Activated CD8-positive, alpha-beta memory T cell treated with anti-CD3 and anti-CD28 coated beads for 1 hour (primary cell): ENCODE results near the gene SFI1.
"Not testable (repeated sequence)": the region's sequence is repeated elsewhere in the genome, so short reads cannot be mapped to it uniquely, and the experiment has no call there.

Source experiments
- DNase-seq, 2 donors: peaks; one replicate each; pipeline ENCODE4 v3.0.0-alpha.2; 2020; ENCODE audit warnings: low read depth in 1 of 2; ENCODE audit errors: extremely low read depth in 1 of 2

SFI1 gene

GRCh38 chr22:31630331-31631329, 134.3 kb downstream of the SFI1 start:
- peak; percentile 65 to 72 for DNase-seq

GRCh38 chr22:31631436-31631835, 135.1 kb downstream of the SFI1 start:
- DNase-seq = no peak

GRCh38 chr22:31635638-31636306, 139.4 kb downstream of the SFI1 start:
- no peak for DNase-seq

GRCh38 chr22:31637447-31637890, 141.1 kb downstream of the SFI1 start:
- DNase-seq = no peak

- no peak for DNase-seq
Measured at GRCh38 chr22:31637891-31638618, 141.7 kb downstream of the SFI1 start.

GRCh38 chr22:31639436-31640039, 143.2 kb downstream of the SFI1 start:
- DNase-seq = no peak

- no peak for DNase-seq
Measured at GRCh38 chr22:31646186-31647019, 150.1 kb downstream of the SFI1 start.

- DNase-seq = no peak
Measured at GRCh38 chr22:31647066-31647465, 150.7 kb downstream of the SFI1 start.

GRCh38 chr22:31647523-31648320, 151.4 kb downstream of the SFI1 start:
- no peak for DNase-seq

GRCh38 chr22:31650391-31650790, 154.1 kb downstream of the SFI1 start:
- DNase-seq = no peak

- DNase-seq = no peak
Measured at GRCh38 chr22:31651664-31652063, 155.3 kb downstream of the SFI1 start.

- no peak for DNase-seq
Measured at GRCh38 chr22:31652088-31652487, 155.8 kb downstream of the SFI1 start.

- DNase-seq = no peak
Measured at GRCh38 chr22:31652911-31653684, 156.8 kb downstream of the SFI1 start.

GRCh38 chr22:31653944-31654343, 157.6 kb downstream of the SFI1 start:
- no peak for DNase-seq

- DNase-seq = no peak
Measured at GRCh38 chr22:31654408-31654807, 158.1 kb downstream of the SFI1 start.

GRCh38 chr22:31659246-31659645, 162.9 kb downstream of the SFI1 start:
- DNase-seq = no peak

GRCh38 chr22:31660860-31661341, 164.6 kb downstream of the SFI1 start:
- DNase-seq = not testable (repeated sequence)
